MM.1S (cell line): Measurements from ENCODE around the gene FBP1.

Experiments
- CTCF ChIP-seq: fragments of 300-600 bp; sonication (generic); IDR thresholded peaks from 2 replicates; pipeline ENCODE4 v1.5.1; 2016; ENCODE audit warnings: antibody characterized with exemption, low read length, mixed read lengths
- EZH2 ChIP-seq: fragments of 300-600 bp; sonication (generic); optimal IDR thresholded peaks from 2 replicates; pipeline ENCODE3; 2017; ENCODE audit warnings: low read depth, mild to moderate bottlenecking, antibody characterized with exemption, low read length, mixed read lengths

GRCh38 chr9:94593459-94594345 is 45.6 kb downstream of the FBP1 start, which contains the start of gene FBP2:
- TF ChIP-seq CTCF (no peak), EZH2 (no peak)
